Measurements from ENCODE around the gene TKT.

- TF ChIP-seq SP1 (IDR thresholded peaks at IDR 0.05; ENCODE audit: low read depth, low read length) (no peak), JUN (IDR thresholded peaks at IDR 0.05; ENCODE audit: low read depth, low read length) (no peak), CEBPB (IDR thresholded peaks at IDR 0.05; ENCODE audit: low read depth, low read length) (no peak), RXRA (IDR thresholded peaks at IDR 0.05; ENCODE audit: insufficient read depth, low read depth, low read length) (no peak), POLR2A (IDR thresholded peaks at IDR 0.05; ENCODE audit: control extremely low read depth in 1 of 2, low read depth in 2 of 2, low read length in 2 of 2) (no peak), GABPA (IDR thresholded peaks at IDR 0.05; ENCODE audit: borderline replicate concordance, insufficient read depth, low read length) (no peak), YY1 (IDR thresholded peaks at IDR 0.05; ENCODE audit: low read depth, low read length) (no peak), SP2 (IDR thresholded peaks at IDR 0.05; ENCODE audit: low read length) (no peak), EGR1 (IDR thresholded peaks at IDR 0.05; ENCODE audit: borderline replicate concordance, low read depth, low read length) (no peak)
- TF ChIP-seq, protein P1, sequence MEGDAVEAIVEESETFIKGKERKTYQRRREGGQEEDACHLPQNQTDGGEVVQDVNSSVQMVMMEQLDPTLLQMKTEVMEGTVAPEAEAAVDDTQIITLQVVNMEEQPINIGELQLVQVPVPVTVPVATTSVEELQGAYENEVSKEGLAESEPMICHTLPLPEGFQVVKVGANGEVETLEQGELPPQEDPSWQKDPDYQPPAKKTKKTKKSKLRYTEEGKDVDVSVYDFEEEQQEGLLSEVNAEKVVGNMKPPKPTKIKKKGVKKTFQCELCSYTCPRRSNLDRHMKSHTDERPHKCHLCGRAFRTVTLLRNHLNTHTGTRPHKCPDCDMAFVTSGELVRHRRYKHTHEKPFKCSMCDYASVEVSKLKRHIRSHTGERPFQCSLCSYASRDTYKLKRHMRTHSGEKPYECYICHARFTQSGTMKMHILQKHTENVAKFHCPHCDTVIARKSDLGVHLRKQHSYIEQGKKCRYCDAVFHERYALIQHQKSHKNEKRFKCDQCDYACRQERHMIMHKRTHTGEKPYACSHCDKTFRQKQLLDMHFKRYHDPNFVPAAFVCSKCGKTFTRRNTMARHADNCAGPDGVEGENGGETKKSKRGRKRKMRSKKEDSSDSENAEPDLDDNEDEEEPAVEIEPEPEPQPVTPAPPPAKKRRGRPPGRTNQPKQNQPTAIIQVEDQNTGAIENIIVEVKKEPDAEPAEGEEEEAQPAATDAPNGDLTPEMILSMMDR (IDR thresholded peaks at IDR 0.05; ENCODE audit: control extremely low read depth in 1 of 3, insufficient read depth in 1 of 3, low read depth in 1 of 3, low read length in 3 of 3), result no peak
- TF ChIP-seq, protein P2, sequence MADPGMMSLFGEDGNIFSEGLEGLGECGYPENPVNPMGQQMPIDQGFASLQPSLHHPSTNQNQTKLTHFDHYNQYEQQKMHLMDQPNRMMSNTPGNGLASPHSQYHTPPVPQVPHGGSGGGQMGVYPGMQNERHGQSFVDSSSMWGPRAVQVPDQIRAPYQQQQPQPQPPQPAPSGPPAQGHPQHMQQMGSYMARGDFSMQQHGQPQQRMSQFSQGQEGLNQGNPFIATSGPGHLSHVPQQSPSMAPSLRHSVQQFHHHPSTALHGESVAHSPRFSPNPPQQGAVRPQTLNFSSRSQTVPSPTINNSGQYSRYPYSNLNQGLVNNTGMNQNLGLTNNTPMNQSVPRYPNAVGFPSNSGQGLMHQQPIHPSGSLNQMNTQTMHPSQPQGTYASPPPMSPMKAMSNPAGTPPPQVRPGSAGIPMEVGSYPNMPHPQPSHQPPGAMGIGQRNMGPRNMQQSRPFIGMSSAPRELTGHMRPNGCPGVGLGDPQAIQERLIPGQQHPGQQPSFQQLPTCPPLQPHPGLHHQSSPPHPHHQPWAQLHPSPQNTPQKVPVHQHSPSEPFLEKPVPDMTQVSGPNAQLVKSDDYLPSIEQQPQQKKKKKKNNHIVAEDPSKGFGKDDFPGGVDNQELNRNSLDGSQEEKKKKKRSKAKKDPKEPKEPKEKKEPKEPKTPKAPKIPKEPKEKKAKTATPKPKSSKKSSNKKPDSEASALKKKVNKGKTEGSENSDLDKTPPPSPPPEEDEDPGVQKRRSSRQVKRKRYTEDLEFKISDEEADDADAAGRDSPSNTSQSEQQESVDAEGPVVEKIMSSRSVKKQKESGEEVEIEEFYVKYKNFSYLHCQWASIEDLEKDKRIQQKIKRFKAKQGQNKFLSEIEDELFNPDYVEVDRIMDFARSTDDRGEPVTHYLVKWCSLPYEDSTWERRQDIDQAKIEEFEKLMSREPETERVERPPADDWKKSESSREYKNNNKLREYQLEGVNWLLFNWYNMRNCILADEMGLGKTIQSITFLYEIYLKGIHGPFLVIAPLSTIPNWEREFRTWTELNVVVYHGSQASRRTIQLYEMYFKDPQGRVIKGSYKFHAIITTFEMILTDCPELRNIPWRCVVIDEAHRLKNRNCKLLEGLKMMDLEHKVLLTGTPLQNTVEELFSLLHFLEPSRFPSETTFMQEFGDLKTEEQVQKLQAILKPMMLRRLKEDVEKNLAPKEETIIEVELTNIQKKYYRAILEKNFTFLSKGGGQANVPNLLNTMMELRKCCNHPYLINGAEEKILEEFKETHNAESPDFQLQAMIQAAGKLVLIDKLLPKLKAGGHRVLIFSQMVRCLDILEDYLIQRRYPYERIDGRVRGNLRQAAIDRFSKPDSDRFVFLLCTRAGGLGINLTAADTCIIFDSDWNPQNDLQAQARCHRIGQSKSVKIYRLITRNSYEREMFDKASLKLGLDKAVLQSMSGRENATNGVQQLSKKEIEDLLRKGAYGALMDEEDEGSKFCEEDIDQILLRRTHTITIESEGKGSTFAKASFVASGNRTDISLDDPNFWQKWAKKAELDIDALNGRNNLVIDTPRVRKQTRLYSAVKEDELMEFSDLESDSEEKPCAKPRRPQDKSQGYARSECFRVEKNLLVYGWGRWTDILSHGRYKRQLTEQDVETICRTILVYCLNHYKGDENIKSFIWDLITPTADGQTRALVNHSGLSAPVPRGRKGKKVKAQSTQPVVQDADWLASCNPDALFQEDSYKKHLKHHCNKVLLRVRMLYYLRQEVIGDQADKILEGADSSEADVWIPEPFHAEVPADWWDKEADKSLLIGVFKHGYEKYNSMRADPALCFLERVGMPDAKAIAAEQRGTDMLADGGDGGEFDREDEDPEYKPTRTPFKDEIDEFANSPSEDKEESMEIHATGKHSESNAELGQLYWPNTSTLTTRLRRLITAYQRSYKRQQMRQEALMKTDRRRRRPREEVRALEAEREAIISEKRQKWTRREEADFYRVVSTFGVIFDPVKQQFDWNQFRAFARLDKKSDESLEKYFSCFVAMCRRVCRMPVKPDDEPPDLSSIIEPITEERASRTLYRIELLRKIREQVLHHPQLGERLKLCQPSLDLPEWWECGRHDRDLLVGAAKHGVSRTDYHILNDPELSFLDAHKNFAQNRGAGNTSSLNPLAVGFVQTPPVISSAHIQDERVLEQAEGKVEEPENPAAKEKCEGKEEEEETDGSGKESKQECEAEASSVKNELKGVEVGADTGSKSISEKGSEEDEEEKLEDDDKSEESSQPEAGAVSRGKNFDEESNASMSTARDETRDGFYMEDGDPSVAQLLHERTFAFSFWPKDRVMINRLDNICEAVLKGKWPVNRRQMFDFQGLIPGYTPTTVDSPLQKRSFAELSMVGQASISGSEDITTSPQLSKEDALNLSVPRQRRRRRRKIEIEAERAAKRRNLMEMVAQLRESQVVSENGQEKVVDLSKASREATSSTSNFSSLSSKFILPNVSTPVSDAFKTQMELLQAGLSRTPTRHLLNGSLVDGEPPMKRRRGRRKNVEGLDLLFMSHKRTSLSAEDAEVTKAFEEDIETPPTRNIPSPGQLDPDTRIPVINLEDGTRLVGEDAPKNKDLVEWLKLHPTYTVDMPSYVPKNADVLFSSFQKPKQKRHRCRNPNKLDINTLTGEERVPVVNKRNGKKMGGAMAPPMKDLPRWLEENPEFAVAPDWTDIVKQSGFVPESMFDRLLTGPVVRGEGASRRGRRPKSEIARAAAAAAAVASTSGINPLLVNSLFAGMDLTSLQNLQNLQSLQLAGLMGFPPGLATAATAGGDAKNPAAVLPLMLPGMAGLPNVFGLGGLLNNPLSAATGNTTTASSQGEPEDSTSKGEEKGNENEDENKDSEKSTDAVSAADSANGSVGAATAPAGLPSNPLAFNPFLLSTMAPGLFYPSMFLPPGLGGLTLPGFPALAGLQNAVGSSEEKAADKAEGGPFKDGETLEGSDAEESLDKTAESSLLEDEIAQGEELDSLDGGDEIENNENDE (IDR thresholded peaks at IDR 0.05; ENCODE audit: insufficient replicate concordance, low read length), result no peak
Measured at GRCh38 chr3:53175613-53176540, 79.9 kb downstream of the TKT start.

All from H1 (cell line).